Measurements from ENCODE around the gene GAP43. TPM values are rescaled to one million over a fixed set of nuclear protein-coding genes. Genes with fewer than 3 reads are reported as not detected.

The GAP43 gene
- total and polyA plus RNA-seq, 4 donors: 1.1 to 40.9 (median 11.3) TPM

GRCh38 chr3:115595611-115596275 is 27.6 kb upstream of the GAP43 start:
- Histone ChIP-seq H3K27me3 (ENCODE audit: control insufficient read depth in 1 of 2, insufficient read depth in 2 of 2, low read length in 1 of 2) (no peaks in the 10 kb centered on the region), H3K27ac (ENCODE audit: low read depth in 1 of 2, low read length in 2 of 2) (no peak overlapping the region), H3K9me3 (ENCODE audit: control insufficient read depth, low read length) (no peaks in the 10 kb centered on the region), H3K4me3 (ENCODE audit: low read length in 2 of 2) (no peak overlapping the region), H3K4me1 (ENCODE audit: control insufficient read depth in 1 of 2, insufficient read depth in 2 of 2, low read length in 2 of 2) (no peaks in the 10 kb centered on the region), H3K36me3 (ENCODE audit: control insufficient read depth in 1 of 2, insufficient read depth in 2 of 2, low read length in 1 of 2) (no peaks in the 10 kb centered on the region)
- 97% methylated on average over 2 of the region's 2 CpGs for WGBS, 2 donors
- intact Hi-C loops (cut with DNase I): no loop called here
- ATAC-seq (ENCODE audit: low FRiP score) (no peak), DNase-seq (no peak)

GRCh38 chr3:115598216-115598615 is 25.1 kb upstream of the GAP43 start:
- H3K36me3 ChIP-seq (ENCODE audit: control insufficient read depth in 1 of 2, insufficient read depth in 2 of 2, low read length in 1 of 2): no peaks in the 10 kb centered on the region
- no peaks in the 10 kb centered on the region for H3K27me3 ChIP-seq (ENCODE audit: control insufficient read depth in 1 of 2, insufficient read depth in 2 of 2, low read length in 1 of 2)
- no peaks in the 10 kb centered on the region for H3K4me1 ChIP-seq (ENCODE audit: control insufficient read depth in 1 of 2, insufficient read depth in 2 of 2, low read length in 2 of 2)
- no peak overlapping the region for H3K4me3 ChIP-seq (ENCODE audit: low read length in 2 of 2)
- no peak for ATAC-seq (ENCODE audit: low FRiP score)
- intact Hi-C loops (cut with DNase I): no loop called here
- DNase-seq: no peak
- no peak overlapping the region for H3K27ac ChIP-seq (ENCODE audit: low read depth in 1 of 2, low read length in 2 of 2)
- no peaks in the 10 kb centered on the region for H3K9me3 ChIP-seq (ENCODE audit: control insufficient read depth, low read length)

GRCh38 chr3:115602194-115602593 is 21.1 kb upstream of the GAP43 start:
- WGBS, 2 donors: 90 to 98% methylated on average over 2 of the region's 2 CpGs
- intact Hi-C loops (cut with DNase I): no loop called here
- Histone ChIP-seq H3K9me3 (ENCODE audit: control insufficient read depth, low read length) (no peaks in the 10 kb centered on the region), H3K27me3 (ENCODE audit: control insufficient read depth in 1 of 2, insufficient read depth in 2 of 2, low read length in 1 of 2) (no peaks in the 10 kb centered on the region), H3K36me3 (ENCODE audit: control insufficient read depth in 1 of 2, insufficient read depth in 2 of 2, low read length in 1 of 2) (no peaks in the 10 kb centered on the region), H3K27ac (ENCODE audit: low read depth in 1 of 2, low read length in 2 of 2) (no peak overlapping the region), H3K4me3 (ENCODE audit: low read length in 2 of 2) (no peak overlapping the region), H3K4me1 (ENCODE audit: control insufficient read depth in 1 of 2, insufficient read depth in 2 of 2, low read length in 2 of 2) (no peaks in the 10 kb centered on the region)
- DNase-seq: no peak
- ATAC-seq (ENCODE audit: low FRiP score): no peak

- 66 to 80% methylated on average over 3 of the region's 3 CpGs for WGBS, 2 donors
- intact Hi-C loops (cut with DNase I): no loop called here
These were observed 11.7 kb upstream of the GAP43 start for GRCh38 chr3:115611630-115612029.

GRCh38 chr3:115615001-115615814 is 8.1 kb upstream of the GAP43 start:
- WGBS, 2 donors: 80 to 81% methylated on average over 2 of the region's 2 CpGs
- H3K27ac ChIP-seq (ENCODE audit: low read depth in 1 of 2, low read length in 2 of 2): no peak overlapping the region

More at GRCh38 chr3:115611630-115612029, 11.7 kb upstream of the GAP43 start:
- no peak for DNase-seq
- Histone ChIP-seq H3K36me3 (ENCODE audit: control insufficient read depth in 1 of 2, insufficient read depth in 2 of 2, low read length in 1 of 2) (no peaks in the 10 kb centered on the region), H3K4me3 (ENCODE audit: low read length in 2 of 2) (no peak overlapping the region), H3K9me3 (ENCODE audit: control insufficient read depth, low read length) (no peaks in the 10 kb centered on the region), H3K27ac (ENCODE audit: low read depth in 1 of 2, low read length in 2 of 2) (no peak overlapping the region), H3K27me3 (ENCODE audit: control insufficient read depth in 1 of 2, insufficient read depth in 2 of 2, low read length in 1 of 2) (no peaks in the 10 kb centered on the region), H3K4me1 (ENCODE audit: control insufficient read depth in 1 of 2, insufficient read depth in 2 of 2, low read length in 2 of 2) (no peaks in the 10 kb centered on the region)
- ATAC-seq (ENCODE audit: low FRiP score): no peak

GRCh38 chr3:115616461-115616860 is 6.8 kb upstream of the GAP43 start:
- intact Hi-C loops (cut with DNase I): no loop called here
- no peaks in the 10 kb centered on the region for H3K4me1 ChIP-seq (ENCODE audit: control insufficient read depth in 1 of 2, insufficient read depth in 2 of 2, low read length in 2 of 2)
- H3K4me3 ChIP-seq (ENCODE audit: low read length in 2 of 2): no peak overlapping the region
- ATAC-seq (ENCODE audit: low FRiP score) (no peak), DNase-seq (no peak)
- WGBS, 2 donors: 85 to 86% methylated on average over 4 of the region's 4 CpGs
- no peak overlapping the region for H3K27ac ChIP-seq (ENCODE audit: low read depth in 1 of 2, low read length in 2 of 2)
- H3K36me3 ChIP-seq (ENCODE audit: control insufficient read depth in 1 of 2, insufficient read depth in 2 of 2, low read length in 1 of 2): no peaks in the 10 kb centered on the region
- H3K27me3 ChIP-seq (ENCODE audit: control insufficient read depth in 1 of 2, insufficient read depth in 2 of 2, low read length in 1 of 2): no peaks in the 10 kb centered on the region
- no peaks in the 10 kb centered on the region for H3K9me3 ChIP-seq (ENCODE audit: control insufficient read depth, low read length)

More at GRCh38 chr3:115615001-115615814, 8.1 kb upstream of the GAP43 start:
- intact Hi-C loops (cut with DNase I): no loop called here
- Histone ChIP-seq H3K27me3 (ENCODE audit: control insufficient read depth in 1 of 2, insufficient read depth in 2 of 2, low read length in 1 of 2) (no peaks in the 10 kb centered on the region), H3K4me1 (ENCODE audit: control insufficient read depth in 1 of 2, insufficient read depth in 2 of 2, low read length in 2 of 2) (no peaks in the 10 kb centered on the region), H3K9me3 (ENCODE audit: control insufficient read depth, low read length) (no peaks in the 10 kb centered on the region), H3K4me3 (ENCODE audit: low read length in 2 of 2) (no peak overlapping the region), H3K36me3 (ENCODE audit: control insufficient read depth in 1 of 2, insufficient read depth in 2 of 2, low read length in 1 of 2) (no peaks in the 10 kb centered on the region)
- DNase-seq (no peak), ATAC-seq (ENCODE audit: low FRiP score) (no peak)

- DNase-seq (no peak), ATAC-seq (ENCODE audit: low FRiP score) (no peak)
- no peak overlapping the region for H3K27ac ChIP-seq (ENCODE audit: low read depth in 1 of 2, low read length in 2 of 2)
- no peaks in the 10 kb centered on the region for H3K27me3 ChIP-seq (ENCODE audit: control insufficient read depth in 1 of 2, insufficient read depth in 2 of 2, low read length in 1 of 2)
- 85 to 97% methylated on average over 1 of the region's 1 CpG for WGBS, 2 donors
- H3K4me3 ChIP-seq (ENCODE audit: low read length in 2 of 2): no peak overlapping the region
- no peaks in the 10 kb centered on the region for H3K4me1 ChIP-seq (ENCODE audit: control insufficient read depth in 1 of 2, insufficient read depth in 2 of 2, low read length in 2 of 2)
- no peaks in the 10 kb centered on the region for H3K36me3 ChIP-seq (ENCODE audit: control insufficient read depth in 1 of 2, insufficient read depth in 2 of 2, low read length in 1 of 2)
- intact Hi-C loops (cut with DNase I): no loop called here
- H3K9me3 ChIP-seq (ENCODE audit: control insufficient read depth, low read length): no peaks in the 10 kb centered on the region
These were observed 5.7 kb upstream of the GAP43 start for GRCh38 chr3:115617591-115617990.

GRCh38 chr3:115624029-115624741 is 875 bp downstream of the GAP43 start:
- Histone ChIP-seq H3K4me3 (ENCODE audit: low read length in 2 of 2) (peak overlapping the region in 1 of 2 donors; percentile 60), H3K9me3 (ENCODE audit: control insufficient read depth, low read length) (no peaks in the 10 kb centered on the region), H3K27ac (ENCODE audit: low read depth in 1 of 2, low read length in 2 of 2) (no peak overlapping the region), H3K4me1 (ENCODE audit: control insufficient read depth in 1 of 2, insufficient read depth in 2 of 2, low read length in 2 of 2) (no peaks in the 10 kb centered on the region), H3K36me3 (ENCODE audit: control insufficient read depth in 1 of 2, insufficient read depth in 2 of 2, low read length in 1 of 2) (no peaks in the 10 kb centered on the region), H3K27me3 (ENCODE audit: control insufficient read depth in 1 of 2, insufficient read depth in 2 of 2, low read length in 1 of 2) (peaks cover 0 to under 1% of the 10 kb centered on the region in 2 donors)
- ATAC-seq (ENCODE audit: low FRiP score) (no peak), DNase-seq (no peak)
- 9 to 10% methylated on average over 11 of the region's 11 CpGs for WGBS, 2 donors
- intact Hi-C loops (cut with DNase I): no loop called here

Data from aorta (tissue), 5 donors.